Stimulated activated CD4-positive, alpha-beta T cell treated with anti-CD3 and anti-CD28 coated beads, TNF-alpha, amount 100 ng/mL, for 4 hours (primary cell): ENCODE results near the gene RNF146.
A peak's percentile ranks its signal among the peaks of the same experiment; 100 is the strongest.
"Not testable (repeated sequence)": the region's sequence is repeated elsewhere in the genome, so short reads cannot be mapped to it uniquely, and the experiment has no call there.

Source experiments
- DNase-seq, 3 experiments: peaks; one replicate each; pipeline ENCODE4 v3.0.0-alpha.2; 2020; ENCODE audit warnings: low read depth in 3 of 3

The RNF146 gene

GRCh38 chr6:127288705-127289104, 22.0 kb downstream of the RNF146 start:
- DNase-seq: no peak

DNA sequence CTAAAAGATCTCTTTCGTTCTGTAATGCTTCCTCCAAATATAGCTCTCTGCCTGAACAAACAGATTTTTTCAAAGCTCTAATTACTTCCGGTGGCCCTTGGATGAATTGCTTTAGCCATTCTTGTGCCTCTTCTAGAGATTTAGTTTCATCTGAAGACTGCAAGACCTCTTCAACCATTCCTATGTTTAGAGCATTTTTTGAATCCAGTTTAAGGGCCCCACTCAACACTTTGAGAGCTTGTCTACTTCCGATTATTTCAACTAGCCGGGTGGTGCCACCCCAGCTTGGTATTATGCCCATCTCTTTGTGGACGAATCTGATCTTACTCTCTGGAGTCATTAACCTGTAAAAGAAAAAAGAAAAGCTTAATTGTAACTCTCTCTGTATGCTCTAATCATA, 23.3 kb downstream of the RNF146 start:
- no peak for DNase-seq

DNA sequence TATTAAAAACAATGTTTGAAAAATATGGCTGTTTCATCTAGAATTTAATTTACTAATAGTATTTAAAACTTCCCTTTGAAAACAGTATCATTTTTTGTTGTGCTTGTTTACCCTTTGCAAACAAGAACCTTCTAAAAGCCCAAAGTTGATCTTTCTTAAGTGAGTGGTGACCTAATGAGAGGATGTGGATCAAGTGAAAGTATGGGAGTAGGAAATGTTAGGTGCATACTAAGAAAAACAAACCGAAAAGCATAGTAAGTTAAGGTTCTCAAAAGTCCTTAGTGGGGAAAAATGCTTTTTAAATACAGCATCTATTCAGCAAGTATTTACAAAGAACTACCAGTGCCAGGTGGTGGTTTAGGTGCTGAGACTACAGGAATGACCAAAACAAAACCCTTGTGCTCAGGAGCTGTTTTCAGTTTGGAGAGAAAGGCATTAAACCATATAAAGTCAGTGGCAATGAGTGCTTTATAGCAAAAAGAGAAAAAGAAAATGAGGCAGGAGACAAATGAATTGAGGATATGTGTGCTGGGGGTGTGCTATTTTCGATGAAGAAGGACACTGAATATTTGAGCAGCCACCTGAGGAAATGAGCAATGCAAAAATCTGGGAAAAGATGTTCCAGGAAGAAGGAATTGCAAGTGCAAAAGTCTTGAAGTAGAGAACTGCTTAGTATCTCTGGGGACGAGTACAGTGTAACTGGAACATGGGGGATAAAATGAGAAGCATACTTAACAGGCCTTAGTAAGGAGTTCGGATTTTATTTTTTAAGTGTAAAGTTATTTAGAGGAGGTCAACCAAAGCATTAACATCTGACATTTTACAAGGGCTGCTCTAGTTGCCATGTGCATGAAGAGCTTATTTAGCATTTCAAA, 24.0 kb downstream of the RNF146 start:
- DNase-seq: no peak

DNA sequence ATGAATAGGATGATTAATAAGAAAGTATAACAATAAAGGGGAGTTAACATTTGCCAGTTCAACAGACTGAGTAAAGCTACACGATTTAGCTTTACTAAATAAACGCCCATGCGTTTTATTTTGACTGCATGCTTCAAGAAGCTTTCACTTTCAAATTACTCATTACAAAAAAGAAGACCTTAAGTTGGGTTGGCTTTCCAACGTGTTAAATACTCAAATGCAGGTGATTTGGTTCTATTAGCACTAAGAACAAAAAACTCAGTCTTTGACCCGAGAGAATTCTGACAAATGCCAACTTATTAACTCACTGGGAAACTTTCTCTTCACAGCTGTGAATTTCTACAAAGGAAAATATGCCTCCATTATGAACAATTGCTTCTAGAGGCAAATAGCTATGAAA, 24.8 kb downstream of the RNF146 start:
- no peak for DNase-seq

DNA sequence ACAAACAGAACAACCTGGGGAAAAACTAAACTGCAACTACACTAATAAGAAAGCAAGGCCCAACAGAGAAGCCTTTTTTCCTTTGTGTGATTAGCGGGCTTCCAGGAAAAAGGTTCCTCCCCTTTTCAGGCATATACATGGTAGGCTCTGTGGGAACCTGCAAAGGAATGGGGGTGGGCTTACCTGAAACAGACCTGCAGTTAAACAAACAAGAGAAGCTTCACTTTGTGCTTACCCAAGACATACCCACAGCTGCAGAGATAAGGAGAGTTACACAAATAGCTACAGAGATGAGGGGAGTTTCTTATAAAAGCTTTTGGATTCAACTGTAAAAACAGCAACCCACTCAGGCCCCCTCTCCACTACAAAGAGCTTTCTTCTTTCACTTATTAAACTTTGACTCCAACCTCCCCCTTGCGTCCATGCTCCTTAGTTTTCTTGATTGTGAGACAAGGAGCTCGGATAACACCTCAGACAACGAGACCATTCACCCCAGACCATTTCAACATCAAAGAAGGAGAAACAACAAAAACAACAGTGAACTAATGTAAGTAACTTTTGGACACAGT, 30.9 kb downstream of the RNF146 start:
- DNase-seq: no peak

DNA sequence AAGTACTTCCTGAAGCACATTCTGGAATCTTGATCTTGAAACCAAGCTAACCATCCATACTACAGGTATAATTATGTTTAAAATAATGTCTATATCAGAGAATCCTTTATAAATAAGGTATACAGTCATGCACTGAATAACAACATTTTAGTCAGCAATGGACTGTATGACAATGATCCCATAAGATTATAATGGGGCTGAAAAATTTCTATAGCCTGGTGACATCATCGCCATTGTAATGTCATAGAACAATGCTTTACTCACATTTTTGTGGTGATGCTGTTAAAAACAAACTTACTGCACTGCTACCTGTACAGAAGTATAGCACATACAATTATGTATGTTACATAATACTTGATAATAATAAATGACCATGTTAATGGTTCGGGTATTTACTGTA, 31.8 kb downstream of the RNF146 start:
- DNase-seq: no peak

DNA sequence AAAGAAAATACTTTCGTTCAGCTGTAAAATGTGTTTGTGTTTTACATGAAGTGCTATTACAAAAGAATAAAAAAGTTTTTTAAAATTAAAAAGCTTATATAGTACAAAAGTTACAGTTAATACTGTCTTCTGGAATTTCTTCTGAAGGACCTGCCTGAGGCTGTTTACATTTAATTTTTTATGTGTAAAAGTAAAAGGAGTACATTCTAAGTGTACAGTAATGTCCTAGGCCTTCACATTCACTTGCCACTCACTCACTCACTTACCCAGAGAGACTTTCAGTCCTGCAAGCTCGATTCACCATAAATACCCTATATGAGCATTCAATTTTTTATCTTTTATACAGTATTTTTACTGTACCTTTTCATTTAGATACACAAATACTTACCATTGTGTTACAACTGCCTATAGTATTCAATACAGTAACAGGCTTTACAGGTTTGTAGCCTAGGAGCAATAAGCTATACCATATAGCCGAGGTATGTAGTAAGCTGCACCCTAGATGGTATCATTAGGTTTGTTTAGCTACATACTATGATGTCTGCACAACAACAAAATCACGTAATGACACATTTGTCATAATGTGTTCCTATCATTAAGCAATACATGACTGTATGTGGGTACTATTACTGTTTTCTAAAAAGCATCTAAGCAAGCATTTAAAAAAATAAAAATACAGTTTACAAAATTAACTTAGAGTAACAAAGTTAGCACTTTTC, 33.0 kb downstream of the RNF146 start:
- no peak for DNase-seq

DNA sequence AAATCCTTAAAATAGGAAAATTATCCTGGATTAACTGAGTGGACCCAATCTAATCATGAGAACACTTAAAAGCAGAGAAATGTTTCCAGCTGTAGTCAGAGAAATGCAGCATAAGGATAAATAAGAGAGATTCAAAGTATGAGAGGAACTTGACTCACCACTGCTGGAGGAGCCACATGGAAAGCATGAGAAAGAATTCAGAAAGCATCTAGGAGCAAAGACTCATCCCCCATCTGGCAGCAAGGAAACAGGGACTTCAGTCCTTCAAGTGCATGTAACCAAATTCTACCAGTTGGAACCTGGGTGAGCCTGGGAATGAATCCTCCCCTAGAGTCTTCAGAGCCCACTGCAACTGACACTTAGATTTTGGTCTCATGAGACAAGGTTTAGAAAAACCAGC, 33.7 kb downstream of the RNF146 start:
- DNase-seq: no peak

GRCh38 chr6:127301199-127301700, 34.6 kb downstream of the RNF146 start:
- no peak for DNase-seq

- DNase-seq: peak in 2 of 3 experiments; percentile 17 to 37
Observed at GRCh38 chr6:127302728-127303660, 36.3 kb downstream of the RNF146 start.

GRCh38 chr6:127303917-127304316, 37.3 kb downstream of the RNF146 start:
- no peak for DNase-seq

DNA sequence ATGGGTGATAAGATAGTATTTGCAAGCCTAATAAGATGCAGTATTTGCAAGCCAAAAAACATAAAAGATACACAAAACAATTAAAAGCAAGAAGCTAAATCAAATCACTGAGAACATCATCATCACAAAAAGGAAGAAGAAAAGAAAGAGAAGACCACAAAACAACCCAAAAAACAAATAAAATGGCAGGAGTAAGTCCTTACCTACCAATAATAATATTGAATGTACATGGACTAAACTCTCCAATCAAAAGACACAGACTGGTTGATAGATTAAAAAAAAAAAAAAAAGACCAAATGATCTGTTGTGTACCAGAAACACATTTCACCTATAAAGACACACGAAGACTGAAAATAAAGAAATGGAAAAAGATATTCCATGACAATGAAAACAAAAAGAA, 39.1 kb downstream of the RNF146 start:
- no peak for DNase-seq

GRCh38 chr6:127317388-127318128, 50.9 kb downstream of the RNF146 start:
- no peak for DNase-seq

- no peak for DNase-seq
Observed at GRCh38 chr6:127319686-127320085, 53.0 kb downstream of the RNF146 start.

DNA sequence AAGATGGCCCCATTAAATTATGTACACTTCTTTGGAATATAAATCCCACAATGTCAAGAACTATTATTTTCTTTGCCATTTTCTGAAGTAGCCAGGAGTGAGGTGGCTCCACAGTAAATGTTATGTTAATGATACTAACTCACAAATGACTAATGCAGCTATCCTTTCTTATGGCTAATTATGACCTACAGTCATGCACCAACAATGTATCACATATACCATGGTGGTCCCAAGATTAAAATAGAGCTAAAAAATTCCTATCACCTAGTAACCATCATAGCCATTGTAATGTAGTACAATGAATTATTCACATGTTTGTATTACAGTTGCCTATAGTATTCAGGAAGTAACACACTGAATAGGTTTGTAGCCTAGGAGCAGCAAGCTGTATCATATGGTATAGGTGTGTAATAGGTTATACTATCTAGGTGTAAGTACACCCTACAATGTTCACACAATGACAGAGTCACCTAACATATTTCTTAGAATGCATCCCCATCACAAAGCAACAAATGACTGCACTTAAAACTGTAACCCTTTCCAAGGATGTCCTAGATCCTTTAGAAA, 61.5 kb downstream of the RNF146 start:
- DNase-seq: no peak

DNA sequence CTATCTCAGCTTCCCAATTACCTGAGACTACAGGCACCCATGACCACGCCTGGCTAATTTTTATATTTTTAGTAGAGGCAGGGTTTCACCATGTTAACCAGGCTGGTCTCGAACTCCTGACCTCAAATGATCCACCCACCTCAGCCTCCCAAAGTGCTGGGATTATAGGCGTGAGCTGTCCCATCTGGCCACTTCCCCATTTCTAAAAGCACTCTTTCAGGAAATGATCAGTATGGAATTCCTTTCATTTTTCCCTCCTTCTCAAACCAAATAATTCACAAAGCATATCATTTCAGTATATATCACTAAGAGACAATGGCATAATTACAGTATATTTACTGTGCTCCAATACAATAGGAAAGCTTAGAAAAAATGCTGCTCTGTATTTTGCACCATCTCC, 64.6 kb downstream of the RNF146 start:
- not testable (repeated sequence) for DNase-seq

DNA sequence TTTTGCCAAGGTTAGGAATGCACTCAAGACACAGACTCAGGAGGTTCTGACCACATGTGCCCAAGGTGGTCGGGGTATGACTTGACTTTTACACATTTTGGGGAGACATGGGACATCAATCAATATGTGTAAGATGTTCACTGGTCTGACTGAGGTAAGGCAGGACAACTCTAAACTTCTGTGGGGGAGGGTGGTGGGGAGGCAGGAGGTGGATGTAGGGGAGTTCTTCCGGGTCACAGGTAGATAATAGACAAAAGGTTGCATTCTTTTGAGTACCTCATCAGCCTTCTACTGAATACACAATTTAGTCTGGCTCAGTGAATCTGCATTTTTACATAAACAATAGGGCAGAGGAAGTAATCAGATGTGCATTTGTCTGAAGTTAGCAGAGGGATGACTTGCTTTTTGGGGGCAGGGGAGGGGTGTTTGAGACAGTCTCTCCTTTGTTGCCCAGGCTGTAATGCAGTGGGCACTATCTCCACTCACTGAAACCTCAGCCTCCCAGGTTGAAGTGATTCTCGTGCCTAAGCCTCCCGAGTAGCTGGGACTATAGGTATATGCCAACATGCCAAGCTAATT, 65.8 kb downstream of the RNF146 start:
- DNase-seq: no peak
